ENCODE measurements around the gene CDNF.
"Not testable (repeated sequence)": the region's sequence is repeated elsewhere in the genome, so short reads cannot be mapped to it uniquely, and the experiment has no call there.

The CDNF gene

GRCh38 chr10:14837757-14838581 is at the start of gene CDNF, which contains the start of the genes HSPA14 and MSANTD7:
Gene CDNF, minus strand, starts transcription at chr10:14838037. Its CDS starts 91 bp downstream, at chr10:14837946.
Gene HSPA14, plus strand, starts transcription at chr10:14838306. Its CDS starts 97 bp downstream, at chr10:14838403.
Gene MSANTD7, plus strand, starts transcription at chr10:14838306. Its CDS starts 3,979 bp downstream, at chr10:14842285.
- DNase-seq = peak; percentile 99

GRCh38 chr10:14884082-14884481 is 46.2 kb upstream of the CDNF start:
- DNase-seq = no peak

GRCh38 chr10:14880229-14880628 is 42.4 kb upstream of the CDNF start:
- no peak for DNase-seq

GRCh38 chr10:14879928-14880193 is 42.0 kb upstream of the CDNF start:
- no peak for DNase-seq

GRCh38 chr10:14879124-14879927 is 41.5 kb upstream of the CDNF start:
- DNase-seq = peak; percentile 10 to 54

GRCh38 chr10:14878266-14879123 is 40.7 kb upstream of the CDNF start, which contains the start of gene SUV39H2:
Gene SUV39H2, plus strand, starts transcription at chr10:14878866. Its CDS starts 23 bp downstream, at chr10:14878889.
- DNase-seq = peak; percentile 93 to 94

GRCh38 chr10:14876764-14877163 is 38.9 kb upstream of the CDNF start:
- no peak for DNase-seq

GRCh38 chr10:14875941-14876340 is 38.1 kb upstream of the CDNF start:
- no peak for DNase-seq

GRCh38 chr10:14873090-14873760 is 35.4 kb upstream of the CDNF start:
- DNase-seq = no peak

- DNase-seq = not testable (repeated sequence)
Observed at GRCh38 chr10:14864871-14865270, 27.0 kb upstream of the CDNF start.

- DNase-seq = not testable (repeated sequence)
Observed at GRCh38 chr10:14864466-14864865, 26.6 kb upstream of the CDNF start.

- no peak for DNase-seq
Observed at GRCh38 chr10:14860791-14861190, 23.0 kb upstream of the CDNF start.

- DNase-seq = no peak
Observed at GRCh38 chr10:14859775-14860174, 21.9 kb upstream of the CDNF start.

- DNase-seq = no peak
Observed at GRCh38 chr10:14859043-14859442, 21.2 kb upstream of the CDNF start.

GRCh38 chr10:14858338-14858960 is 20.6 kb upstream of the CDNF start:
- no peak for DNase-seq

GRCh38 chr10:14855453-14855852 is 17.6 kb upstream of the CDNF start:
- no peak for DNase-seq

GRCh38 chr10:14852236-14852635 is 14.4 kb upstream of the CDNF start:
- DNase-seq = no peak

GRCh38 chr10:14844948-14845347 is 7.1 kb upstream of the CDNF start:
- DNase-seq = no peak

GRCh38 chr10:14843327-14843988 is 5.6 kb upstream of the CDNF start:
- DNase-seq = no peak

- no peak for DNase-seq
Observed at GRCh38 chr10:14840178-14840577, 2.3 kb upstream of the CDNF start.

GRCh38 chr10:14839305-14839695 is 1.5 kb upstream of the CDNF start:
- no peak for DNase-seq

Data from CD4-positive, alpha-beta T cell treated with Interferon alpha-2 for 1 hour (primary cell).